Measurements from ENCODE around the gene DOP1B. TPM values are rescaled to one million over a fixed set of nuclear protein-coding genes. Genes with fewer than 3 reads are reported as not detected.

DOP1B gene
- total RNA-seq, 6 donors from 2014 or later: 13.7 to 78.6 (median 23.0) TPM

DNA sequence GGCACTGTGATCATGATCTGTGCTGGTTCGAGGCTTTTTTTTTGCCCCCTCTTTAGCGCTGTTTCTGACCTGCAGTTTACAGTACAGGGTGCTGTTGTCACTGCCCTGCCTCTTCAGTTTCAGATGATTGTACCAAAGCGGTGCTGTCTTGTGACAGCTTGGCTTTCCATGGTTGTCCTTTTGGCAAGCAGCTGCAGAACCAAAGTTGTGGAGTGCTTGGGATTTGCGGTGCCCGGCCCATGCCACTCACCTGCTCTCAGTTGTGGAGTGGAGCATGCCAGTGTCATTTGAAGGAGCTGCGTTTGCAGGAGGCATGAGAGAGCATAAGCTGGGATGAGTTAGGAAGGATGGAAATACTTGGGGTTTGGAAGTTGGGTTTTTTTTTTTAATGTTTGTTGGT is 48.4 kb downstream of the DOP1B start:
- 91 to 97% methylated on average over 6 of the region's 6 CpGs for WGBS, 2 donors
- no peaks in the 10 kb centered on the region for H3K9me3 ChIP-seq
- TF ChIP-seq EP300 (IDR thresholded peaks at IDR 0.05) (no peak), POLR2AphosphoS5 (IDR thresholded peaks at IDR 0.05) (no peak), POLR2A (IDR thresholded peaks at IDR 0.05) (no peak)
- TF ChIP-seq, protein P1, sequence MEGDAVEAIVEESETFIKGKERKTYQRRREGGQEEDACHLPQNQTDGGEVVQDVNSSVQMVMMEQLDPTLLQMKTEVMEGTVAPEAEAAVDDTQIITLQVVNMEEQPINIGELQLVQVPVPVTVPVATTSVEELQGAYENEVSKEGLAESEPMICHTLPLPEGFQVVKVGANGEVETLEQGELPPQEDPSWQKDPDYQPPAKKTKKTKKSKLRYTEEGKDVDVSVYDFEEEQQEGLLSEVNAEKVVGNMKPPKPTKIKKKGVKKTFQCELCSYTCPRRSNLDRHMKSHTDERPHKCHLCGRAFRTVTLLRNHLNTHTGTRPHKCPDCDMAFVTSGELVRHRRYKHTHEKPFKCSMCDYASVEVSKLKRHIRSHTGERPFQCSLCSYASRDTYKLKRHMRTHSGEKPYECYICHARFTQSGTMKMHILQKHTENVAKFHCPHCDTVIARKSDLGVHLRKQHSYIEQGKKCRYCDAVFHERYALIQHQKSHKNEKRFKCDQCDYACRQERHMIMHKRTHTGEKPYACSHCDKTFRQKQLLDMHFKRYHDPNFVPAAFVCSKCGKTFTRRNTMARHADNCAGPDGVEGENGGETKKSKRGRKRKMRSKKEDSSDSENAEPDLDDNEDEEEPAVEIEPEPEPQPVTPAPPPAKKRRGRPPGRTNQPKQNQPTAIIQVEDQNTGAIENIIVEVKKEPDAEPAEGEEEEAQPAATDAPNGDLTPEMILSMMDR (IDR thresholded peaks at IDR 0.05): no peak
- H3K36me3 ChIP-seq: no peaks in the 10 kb centered on the region
- H3K27me3 ChIP-seq: no peaks in the 10 kb centered on the region
- H3K27ac ChIP-seq: no peak overlapping the region
- ATAC-seq (ENCODE audit: low FRiP score in 2 of 2) (no peak), DNase-seq (no peak)
- H3K4me3 ChIP-seq: no peak overlapping the region
- H3K4me1 ChIP-seq: peaks cover 0 to 3% (median 0%) of the 10 kb centered on the region in 4 donors

DNA sequence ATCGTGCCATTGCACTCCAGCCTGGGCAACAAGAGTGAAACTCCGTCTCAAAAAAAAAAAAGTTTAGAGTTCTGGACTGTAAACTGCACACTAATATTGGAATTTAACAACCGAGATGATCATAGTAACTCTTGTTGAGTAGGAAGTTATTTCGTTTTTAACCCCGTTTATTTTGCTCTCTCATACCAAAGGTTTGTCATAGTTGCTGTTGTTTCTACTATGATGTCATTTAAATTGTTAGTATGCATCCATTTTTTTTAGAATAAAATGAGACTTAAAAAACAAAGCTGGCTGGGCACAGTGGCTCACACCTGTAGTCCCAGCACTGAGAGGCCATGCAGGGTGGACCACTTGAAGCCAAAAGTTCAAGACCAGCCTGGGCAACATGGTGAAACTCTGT is 49.3 kb downstream of the DOP1B start:
- ATAC-seq (ENCODE audit: low FRiP score in 2 of 2) (no peak), DNase-seq (no peak)
- peaks cover 0 to 4% (median 2%) of the 10 kb centered on the region in 4 donors for H3K36me3 ChIP-seq
- H3K4me1 ChIP-seq: peaks cover 0 to 4% (median 0%) of the 10 kb centered on the region in 4 donors
- no peaks in the 10 kb centered on the region for H3K27me3 ChIP-seq
- TF ChIP-seq POLR2AphosphoS5 (IDR thresholded peaks at IDR 0.05) (no peak), POLR2A (IDR thresholded peaks at IDR 0.05) (no peak), EP300 (IDR thresholded peaks at IDR 0.05) (no peak)
- TF ChIP-seq, protein P1 (IDR thresholded peaks at IDR 0.05): no peak
- H3K27ac ChIP-seq: no peak overlapping the region
- WGBS, 2 donors: 87 to 92% methylated on average over 5 of the region's 5 CpGs
- H3K9me3 ChIP-seq: no peaks in the 10 kb centered on the region
- H3K4me3 ChIP-seq: no peak overlapping the region

Other genes with a start within 250 kb of the DOP1B start
- gene SETD4, start 96.3 kb upstream of the DOP1B start, total RNA-seq: 10 to 100 TPM; 16.0 to 55.5 (median 25.1) TPM
- 100 to 1,000 TPM in 3 of 6 donors, 10 to 100 TPM in 3; 62.6 to 322 (median 106) TPM for gene CBR1, start 86.8 kb upstream of the DOP1B start, total RNA-seq
- 1 to 10 TPM; 3.8 to 8.4 (median 6.2) TPM for gene CBR3, start 21.7 kb upstream of the DOP1B start, total RNA-seq
- gene MORC3, start 163.4 kb downstream of the DOP1B start, total RNA-seq: 10 to 100 TPM; 26.0 to 62.7 (median 31.5) TPM
- 1 to 10 TPM in 4 of 6 donors, under 1 TPM in 2; 0.55 to 2.1 (median 1.2) TPM for gene CHAF1B, start 228.6 kb downstream of the DOP1B start, total RNA-seq